GM21447 (cell line): Measurements from ENCODE around the gene VPS13D.

Experiments used
- ATAC-seq: cut with Tn5 transposase; IDR thresholded peaks from one replicate; pipeline ENCODE4 v1.9.1; 2021; ENCODE audit not compliant: unreplicated experiment

Gene VPS13D

GRCh38 chr1:12400027-12400693 lies 170.3 kb downstream of the VPS13D start:
- ATAC-seq = no peak

DNA sequence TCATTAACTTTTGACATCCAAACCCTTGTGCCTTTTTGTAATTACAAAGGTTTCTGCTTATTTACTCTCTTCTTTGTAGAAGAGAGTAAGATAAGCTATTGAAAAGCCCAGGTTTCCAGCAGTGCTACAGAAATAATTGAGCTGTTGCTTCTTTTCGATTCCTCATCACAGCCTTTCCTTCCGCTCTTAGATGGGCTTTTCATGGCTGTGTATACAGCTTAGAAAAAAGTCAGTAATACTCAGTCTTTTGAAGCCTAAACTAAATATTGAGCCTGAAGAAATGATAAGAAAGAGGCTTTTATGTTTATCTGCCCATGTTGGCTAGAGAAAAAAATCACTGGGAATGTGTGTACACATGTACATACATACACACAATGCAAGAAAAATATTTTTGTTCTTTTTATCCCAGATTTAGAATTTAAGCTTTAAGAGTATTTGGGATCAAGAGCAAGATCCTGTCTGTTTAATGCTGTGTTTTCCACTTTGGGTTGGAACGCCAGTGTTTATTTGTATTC lies 172.4 kb downstream of the VPS13D start:
- no peak for ATAC-seq

GRCh38 chr1:12402842-12403241 lies 173.0 kb downstream of the VPS13D start:
- ATAC-seq = no peak

DNA sequence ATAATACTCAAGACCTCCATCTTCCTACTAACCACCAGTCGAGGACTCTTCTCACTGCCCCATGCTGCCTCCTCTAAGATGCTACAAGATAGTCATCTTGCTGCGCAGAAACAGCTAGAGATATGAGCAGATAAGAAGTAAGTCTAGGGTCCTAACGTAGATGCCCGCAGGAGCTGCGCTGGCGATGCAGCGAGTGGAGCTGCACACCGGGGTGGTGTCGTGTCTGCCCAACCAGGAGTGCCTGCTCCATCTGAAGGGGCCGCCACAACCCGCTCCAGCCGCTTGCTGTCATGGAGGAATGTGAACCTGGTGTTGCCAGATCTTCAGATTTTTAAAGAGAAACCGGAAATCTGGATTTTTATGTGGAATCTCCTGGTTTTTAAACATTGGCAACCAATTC lies 175.1 kb downstream of the VPS13D start:
- no peak for ATAC-seq

DNA sequence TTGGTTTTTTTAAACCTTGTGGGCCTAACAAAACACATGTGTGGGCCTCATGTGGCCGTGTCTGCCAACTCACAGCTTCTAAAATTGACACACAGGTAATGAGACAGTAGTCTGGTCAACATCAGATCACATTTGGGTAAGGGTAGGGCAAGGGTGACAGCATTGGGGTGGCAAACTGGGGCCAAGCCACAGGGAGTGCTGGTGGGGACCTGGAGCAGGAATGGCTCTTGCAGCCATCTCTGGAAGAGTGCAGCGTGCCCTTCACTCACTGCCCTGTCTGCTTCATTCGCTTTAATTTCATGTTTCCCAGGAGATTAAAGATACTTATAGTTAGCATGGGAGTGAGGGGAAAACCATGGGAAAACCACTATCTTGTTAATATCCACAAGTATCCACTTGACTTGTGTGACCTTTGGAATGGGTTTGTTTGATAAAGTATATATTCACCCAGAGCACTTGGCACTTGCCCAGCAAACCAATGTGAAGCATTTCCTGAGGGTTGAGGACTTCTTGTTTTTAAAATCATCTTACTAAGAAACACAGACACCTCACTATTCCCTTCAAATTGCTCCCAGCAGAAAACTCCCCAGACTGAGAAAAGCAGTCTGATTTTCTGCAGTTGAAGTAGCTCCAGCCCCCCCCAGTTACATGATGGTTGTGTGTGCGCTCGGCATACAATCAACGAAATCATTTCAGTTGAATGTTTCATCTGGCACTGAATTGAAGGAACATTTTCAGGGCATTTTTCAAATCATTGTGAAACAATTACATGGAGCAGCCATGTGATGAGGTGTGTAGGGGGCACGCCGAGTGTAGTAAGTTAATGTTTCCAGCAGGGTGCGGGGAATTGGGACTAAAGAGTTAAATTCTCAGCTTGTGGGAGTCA lies 175.7 kb downstream of the VPS13D start:
- ATAC-seq = no peak

- ATAC-seq = no peak
Measured at GRCh38 chr1:12406211-12407021, 176.6 kb downstream of the VPS13D start.

- no peak for ATAC-seq
Measured at GRCh38 chr1:12407050-12407961, 177.5 kb downstream of the VPS13D start.

DNA sequence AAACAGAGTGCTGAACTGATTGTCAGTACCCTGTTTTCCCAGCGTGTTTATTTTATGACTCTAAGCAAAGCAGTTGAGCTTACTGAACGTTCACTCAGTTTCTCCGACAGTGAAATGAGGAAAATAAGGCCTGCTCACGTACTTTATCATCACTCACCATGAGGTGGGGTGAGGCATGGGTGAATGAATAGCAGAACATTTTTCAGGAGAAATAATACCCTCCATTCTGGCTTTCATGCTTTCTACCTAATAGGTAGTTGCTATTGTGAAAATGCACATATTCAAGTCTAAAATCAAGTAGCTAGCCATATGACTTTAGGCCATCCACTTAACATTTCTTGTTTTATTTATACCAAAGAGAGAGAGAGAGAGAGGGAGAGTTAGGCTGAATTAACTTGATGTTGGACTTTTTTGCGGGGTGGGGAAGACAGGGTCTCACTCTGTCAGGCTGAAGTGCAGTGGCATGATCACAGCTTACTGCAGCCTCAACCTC lies 178.2 kb downstream of the VPS13D start:
- no peak for ATAC-seq

GRCh38 chr1:12408662-12409061 lies 178.8 kb downstream of the VPS13D start:
- no peak for ATAC-seq

GRCh38 chr1:12409681-12410080 lies 179.9 kb downstream of the VPS13D start:
- no peak for ATAC-seq

DNA sequence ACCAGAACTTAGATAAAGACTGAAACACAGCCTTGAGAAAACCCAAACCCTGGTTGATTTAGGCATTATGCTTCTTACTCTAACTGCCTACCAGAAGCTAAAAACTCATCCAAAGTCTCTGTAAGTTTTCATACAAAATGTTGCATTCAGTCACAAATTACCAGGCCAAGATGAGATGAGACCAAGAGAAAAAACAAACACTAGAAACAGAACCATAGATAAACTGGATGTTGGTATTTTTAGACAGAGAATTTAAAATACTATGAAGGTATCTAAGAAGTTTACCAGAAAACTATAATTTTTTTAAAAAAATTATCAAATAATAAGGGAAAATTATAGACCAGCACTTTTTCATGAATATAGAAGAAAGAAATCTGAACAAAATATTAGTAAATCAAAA lies 180.5 kb downstream of the VPS13D start:
- no peak for ATAC-seq

DNA sequence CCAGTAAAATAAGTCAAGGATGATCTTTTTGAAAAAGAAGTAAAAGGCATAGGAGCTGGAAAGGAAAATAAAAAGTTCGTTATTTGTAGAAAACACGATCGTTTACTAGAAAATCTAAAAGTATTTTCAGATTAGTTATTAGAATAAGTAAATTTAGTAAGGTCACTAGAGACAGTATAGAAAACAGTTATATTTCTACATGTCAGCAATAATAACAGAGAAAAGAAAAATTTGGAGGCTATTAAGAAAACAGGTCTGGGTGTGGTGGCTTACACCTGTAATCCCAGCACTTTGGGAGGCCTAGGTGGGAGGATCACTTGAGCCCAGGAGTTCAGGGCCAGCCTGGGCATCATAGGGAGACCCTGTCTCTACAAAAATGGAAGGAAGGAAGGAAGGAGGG lies 181.3 kb downstream of the VPS13D start:
- ATAC-seq = no peak

DNA sequence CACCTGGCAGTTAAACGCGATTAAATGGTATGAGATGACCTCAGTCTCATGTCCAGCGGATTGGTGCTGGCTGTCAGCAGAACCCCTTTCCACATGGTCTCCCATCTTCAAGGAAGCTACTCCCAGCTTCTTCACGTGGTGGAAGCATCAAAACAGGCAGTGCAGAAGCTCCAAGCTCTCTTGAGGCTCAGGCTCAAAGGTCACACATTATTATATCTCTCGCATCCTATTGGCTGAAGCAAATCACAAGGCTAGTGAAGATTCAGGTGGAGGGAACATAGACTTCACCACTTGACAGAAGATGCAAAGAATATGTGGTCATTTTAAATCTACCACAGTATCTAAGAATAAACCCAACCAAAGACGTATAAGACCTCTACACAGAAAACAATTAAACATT lies 181.9 kb downstream of the VPS13D start:
- no peak for ATAC-seq

DNA sequence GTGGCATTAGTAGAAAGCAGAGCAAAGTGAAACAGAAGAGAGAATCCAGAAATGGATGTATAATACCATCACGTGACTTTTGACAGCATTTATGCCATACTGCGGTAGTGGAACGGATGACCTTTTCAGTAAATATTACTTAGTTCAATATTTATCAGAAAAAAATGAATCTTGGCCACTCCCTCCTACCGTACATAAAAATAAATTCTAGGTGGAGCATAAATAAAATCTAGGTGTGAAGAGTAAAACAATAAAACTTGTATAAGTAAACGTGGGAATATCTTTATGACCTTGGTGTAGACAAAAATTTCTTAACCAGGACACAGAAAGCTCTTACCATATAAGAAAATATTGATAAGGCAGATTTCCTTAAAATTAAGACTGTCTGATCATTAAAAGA lies 182.6 kb downstream of the VPS13D start:
- no peak for ATAC-seq

DNA sequence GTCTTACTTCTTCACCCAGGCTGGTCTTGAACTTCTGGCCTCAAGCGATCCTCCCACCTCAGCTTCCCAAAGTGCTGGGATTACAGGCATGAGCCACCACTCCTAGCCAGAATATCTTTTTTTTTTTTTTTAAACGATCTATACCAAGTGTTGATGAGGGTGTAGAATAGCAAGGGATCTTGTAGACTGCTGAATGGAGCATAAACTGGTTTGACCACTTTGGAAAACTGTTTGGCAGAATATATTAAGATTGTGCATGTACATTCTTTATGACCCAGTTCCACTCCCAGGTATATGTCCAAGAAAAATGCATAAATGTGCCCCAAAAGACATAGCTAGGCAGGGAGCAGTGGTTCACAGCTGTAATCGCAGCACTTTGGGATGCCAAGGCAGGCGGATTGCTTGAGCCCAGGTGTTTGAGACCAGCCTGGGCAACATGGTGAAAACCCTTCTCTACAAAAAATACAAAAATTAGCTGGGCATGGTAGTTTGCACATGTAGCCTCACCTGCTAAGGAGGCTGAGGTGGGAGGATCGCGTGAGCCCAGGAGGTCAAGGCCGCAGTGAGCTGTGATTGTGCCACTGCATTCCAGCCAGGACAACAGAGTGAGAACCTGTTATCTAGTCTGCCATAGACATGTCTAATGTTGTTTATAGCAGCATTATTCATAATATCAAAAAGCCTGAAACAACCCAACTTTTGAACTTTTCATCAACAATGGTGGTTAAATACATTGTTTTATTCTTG lies 184.0 kb downstream of the VPS13D start:
- ATAC-seq = no peak

DNA sequence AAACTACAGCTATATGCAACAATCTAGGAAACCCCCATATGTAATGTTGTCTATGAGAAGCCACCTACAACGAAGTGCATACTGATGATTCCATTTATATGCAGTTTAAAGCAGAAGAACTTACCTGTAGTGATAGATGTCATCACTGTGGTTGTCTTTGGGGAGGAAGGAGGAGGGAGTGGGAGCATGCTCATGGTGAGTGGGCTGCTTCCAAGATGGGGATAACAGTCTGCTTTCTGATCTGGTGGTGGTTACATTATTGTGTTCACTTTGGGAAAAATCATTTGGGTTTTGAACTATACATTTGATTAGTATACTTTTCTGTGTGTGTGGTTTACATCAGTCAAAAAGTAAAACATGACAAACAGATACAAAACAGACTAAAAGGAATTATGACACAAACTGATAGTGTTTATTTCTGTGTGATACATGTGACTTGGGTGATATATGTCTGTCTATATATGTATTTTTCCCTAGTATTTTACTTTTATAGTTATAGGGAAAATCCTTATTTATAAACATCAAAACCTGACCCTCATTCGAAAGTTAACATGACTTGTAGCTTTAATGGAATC lies 184.7 kb downstream of the VPS13D start:
- ATAC-seq = no peak

DNA sequence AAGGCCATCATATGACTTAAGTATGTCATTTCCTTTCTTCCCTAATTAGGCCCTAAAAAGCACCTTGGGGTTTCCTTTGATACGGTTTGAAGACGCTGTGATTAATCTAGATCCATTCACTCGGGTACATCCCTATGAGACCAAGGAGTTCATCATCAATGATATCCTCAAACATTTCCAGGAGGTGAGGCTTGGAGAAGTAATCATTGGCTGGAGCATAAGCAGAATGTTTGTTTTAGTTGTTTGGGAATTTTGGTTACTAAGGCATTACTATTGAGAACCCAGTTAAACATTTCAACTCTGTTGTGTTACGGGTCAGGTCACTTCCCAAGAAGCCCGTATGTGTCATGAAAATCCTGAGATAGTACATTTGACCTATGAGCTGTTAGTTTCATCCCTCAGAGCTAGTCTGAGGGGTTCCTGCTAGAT lies 185.2 kb downstream of the VPS13D start:
- ATAC-seq = no peak

GRCh38 chr1:12416101-12416500 lies 186.3 kb downstream of the VPS13D start:
- no peak for ATAC-seq

DNA sequence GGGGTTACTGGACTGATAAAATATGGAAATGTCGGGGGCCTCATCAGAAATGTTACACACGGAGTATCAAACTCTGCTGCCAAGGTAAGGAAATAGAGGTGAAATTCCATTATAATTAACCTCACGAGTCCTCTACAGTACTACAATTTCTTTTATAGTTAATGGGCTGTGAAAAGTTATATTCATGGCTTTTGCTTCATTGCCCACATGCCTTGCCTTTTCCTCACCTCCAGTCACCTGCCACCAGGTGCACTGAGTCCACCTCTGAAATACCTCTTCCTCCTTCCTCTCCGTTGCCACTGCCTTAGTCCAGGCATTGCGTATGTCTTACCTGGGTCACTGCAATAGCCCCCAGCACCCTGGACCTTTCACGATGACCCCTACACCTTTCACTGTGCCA lies 186.9 kb downstream of the VPS13D start:
- no peak for ATAC-seq
